ENCODE measurements around the gene PLCH2.

DNA sequence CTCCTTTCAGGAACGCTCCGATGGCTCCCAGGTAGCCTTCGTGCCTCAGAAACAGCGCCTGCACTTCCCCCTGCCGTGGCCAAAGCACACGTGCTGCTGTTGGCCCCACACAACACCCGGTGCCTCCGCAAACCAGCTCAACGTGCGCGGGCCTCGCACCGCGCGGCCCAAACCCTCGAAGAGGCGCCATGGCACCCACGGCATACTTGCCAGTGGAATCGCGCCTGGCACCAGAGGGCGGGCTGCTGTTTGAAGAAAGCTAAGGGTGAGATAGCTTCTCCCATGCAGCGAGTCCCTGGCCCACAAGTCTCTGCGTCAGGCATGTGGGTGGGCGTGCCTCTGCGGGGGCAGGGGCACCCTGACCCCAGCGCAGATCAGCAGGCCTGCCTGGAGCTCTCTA lies 42.4 kb downstream of the PLCH2 start:
- TF ChIP-seq, protein P1, sequence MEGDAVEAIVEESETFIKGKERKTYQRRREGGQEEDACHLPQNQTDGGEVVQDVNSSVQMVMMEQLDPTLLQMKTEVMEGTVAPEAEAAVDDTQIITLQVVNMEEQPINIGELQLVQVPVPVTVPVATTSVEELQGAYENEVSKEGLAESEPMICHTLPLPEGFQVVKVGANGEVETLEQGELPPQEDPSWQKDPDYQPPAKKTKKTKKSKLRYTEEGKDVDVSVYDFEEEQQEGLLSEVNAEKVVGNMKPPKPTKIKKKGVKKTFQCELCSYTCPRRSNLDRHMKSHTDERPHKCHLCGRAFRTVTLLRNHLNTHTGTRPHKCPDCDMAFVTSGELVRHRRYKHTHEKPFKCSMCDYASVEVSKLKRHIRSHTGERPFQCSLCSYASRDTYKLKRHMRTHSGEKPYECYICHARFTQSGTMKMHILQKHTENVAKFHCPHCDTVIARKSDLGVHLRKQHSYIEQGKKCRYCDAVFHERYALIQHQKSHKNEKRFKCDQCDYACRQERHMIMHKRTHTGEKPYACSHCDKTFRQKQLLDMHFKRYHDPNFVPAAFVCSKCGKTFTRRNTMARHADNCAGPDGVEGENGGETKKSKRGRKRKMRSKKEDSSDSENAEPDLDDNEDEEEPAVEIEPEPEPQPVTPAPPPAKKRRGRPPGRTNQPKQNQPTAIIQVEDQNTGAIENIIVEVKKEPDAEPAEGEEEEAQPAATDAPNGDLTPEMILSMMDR (IDR thresholded peaks at IDR 0.05) = no peak
- TF ChIP-seq EP300 (IDR thresholded peaks at IDR 0.05) (no peak), POLR2AphosphoS5 (IDR thresholded peaks at IDR 0.05) (no peak), POLR2A (IDR thresholded peaks at IDR 0.05) (no peak)
